Middle frontal gyrus (tissue), 1 donor: ENCODE results near the gene HOXD12.

Experiments used
- DNase-seq: peaks from one replicate; pipeline ENCODE4 v3.0.0-alpha.2; 2015; ENCODE audit warnings: low spot score; ENCODE audit errors: extremely low spot score

Gene HOXD12

DNA sequence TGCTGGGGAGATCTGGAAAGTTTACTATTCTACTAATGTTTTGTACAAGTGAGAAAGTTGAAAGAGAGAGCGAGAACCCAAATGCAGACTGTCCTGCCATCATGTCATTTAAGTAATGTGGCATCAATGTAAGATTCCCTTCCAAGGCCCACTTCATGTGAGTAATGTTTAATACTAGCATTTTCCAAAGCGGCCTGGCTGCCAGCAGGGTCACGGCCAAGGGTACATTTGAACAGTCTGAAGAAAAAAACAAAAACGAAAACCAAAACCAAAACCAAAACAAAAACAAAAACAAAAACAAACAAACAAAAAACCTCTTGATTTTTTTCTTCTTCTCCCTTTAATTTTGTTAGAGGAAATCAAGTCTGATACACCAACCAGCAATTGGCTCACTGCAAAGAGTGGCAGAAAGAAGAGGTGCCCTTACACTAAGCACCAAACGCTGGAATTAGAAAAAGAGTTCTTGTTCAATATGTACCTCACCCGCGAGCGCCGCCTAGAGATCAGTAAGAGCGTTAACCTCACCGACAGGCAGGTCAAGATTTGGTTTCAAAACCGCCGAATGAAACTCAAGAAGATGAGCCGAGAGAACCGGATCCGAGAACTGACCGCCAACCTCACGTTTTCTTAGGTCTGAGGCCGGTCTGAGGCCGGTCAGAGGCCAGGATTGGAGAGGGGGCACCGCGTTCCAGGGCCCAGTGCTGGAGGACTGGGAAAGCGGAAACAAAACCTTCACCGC is 19.2 kb downstream of the HOXD12 start:
- DNase-seq = no peak

- DNase-seq = no peak
Measured at GRCh38 chr2:176120364-176121189, 21.0 kb downstream of the HOXD12 start.

GRCh38 chr2:176121190-176122051 is 21.8 kb downstream of the HOXD12 start:
- DNase-seq = no peak

- DNase-seq = no peak
Measured at GRCh38 chr2:176122052-176122682, 22.6 kb downstream of the HOXD12 start.

DNA sequence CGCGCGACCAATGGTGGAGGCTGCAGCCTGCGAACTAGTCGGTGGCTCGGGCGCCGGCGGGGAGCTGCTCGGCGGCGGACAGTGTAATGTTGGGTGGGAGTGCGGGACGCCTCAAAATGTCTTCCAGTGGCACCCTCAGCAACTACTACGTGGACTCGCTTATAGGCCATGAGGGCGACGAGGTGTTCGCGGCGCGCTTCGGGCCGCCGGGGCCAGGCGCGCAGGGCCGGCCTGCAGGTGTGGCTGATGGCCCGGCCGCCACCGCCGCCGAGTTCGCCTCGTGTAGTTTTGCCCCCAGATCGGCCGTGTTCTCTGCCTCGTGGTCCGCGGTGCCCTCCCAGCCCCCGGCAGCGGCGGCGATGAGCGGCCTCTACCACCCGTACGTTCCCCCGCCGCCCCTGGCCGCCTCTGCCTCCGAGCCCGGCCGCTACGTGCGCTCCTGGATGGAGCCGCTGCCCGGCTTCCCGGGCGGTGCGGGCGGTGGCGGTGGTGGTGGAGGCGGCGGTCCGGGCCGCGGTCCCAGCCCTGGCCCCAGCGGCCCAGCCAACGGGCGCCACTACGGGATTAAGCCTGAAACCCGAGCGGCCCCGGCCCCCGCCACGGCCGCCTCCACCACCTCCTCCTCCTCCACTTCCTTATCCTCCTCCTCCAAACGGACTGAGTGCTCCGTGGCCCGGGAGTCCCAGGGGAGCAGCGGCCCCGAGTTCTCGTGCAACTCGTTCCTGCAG is 23.3 kb downstream of the HOXD12 start, which contains the start of gene HOXD9:
TSS of gene HOXD9 (plus strand) at position 37 of the 728 bp plus-strand sequence. CDS start at position 87, 50 bp downstream.
- no peak for DNase-seq

DNA sequence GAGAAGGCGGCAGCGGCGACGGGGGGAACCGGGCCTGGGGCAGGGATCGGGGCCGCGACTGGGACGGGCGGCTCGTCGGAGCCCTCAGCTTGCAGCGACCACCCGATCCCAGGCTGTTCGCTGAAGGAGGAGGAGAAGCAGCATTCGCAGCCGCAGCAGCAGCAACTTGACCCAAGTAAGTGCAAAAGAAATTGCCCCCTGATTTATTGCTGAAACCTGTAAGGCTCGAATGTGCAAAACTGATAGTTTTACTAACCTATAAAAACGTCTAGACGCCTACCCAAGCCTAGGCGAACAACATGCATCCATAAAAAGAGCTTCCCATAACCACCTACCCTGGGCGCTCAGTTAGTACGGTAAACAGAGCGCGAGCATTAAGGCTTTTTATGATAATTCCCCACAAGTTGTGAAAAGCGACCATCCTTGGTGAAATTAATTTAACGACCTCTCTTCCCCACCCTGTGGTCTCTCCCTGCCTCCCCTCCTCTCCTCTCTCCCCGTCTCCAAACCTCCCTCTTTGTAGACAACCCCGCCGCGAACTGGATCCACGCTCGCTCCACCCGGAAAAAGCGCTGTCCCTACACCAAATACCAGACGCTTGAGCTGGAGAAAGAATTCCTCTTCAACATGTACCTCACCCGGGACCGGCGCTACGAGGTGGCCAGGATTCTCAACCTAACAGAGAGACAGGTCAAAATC is 24.0 kb downstream of the HOXD12 start:
- DNase-seq = no peak

DNA sequence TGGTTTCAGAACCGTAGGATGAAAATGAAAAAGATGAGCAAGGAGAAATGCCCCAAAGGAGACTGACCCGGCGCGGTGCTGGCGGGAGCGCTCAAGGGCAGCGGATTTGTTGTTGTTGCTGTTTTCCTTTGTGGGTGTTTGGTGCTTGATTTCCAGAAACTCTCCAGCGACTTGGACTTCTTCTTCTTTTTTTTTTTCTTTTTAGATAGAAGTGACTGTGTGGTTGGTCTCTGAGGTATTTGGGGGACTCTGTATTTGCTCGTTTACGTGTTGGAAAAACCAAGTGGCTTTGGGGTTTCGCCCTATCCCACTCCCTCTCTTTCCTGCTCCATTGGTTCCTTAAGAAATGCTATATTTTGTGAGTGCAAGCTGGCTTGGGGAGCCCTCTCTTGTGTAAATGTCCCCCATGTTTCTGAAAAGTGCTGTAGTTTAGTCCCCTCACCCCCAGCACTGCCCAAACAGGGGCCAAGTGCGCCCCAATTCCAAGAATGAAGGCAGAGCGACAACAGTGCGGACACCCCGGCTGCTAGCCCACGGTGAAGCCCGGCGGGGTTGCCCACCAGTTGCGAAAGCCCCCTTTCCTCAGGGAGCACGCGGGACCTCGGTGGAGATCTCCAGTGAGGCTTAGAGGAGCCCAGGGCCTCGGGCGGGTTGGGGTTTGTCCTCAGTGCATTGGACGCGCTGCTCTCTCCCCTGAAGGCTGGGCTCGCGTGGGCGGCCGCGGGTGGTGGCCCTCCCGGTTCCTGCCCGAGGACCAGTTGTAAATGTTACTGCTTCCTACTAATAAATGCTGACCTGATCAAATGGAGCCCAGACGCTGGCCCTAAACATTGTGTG is 24.7 kb downstream of the HOXD12 start:
- DNase-seq = no peak

DNA sequence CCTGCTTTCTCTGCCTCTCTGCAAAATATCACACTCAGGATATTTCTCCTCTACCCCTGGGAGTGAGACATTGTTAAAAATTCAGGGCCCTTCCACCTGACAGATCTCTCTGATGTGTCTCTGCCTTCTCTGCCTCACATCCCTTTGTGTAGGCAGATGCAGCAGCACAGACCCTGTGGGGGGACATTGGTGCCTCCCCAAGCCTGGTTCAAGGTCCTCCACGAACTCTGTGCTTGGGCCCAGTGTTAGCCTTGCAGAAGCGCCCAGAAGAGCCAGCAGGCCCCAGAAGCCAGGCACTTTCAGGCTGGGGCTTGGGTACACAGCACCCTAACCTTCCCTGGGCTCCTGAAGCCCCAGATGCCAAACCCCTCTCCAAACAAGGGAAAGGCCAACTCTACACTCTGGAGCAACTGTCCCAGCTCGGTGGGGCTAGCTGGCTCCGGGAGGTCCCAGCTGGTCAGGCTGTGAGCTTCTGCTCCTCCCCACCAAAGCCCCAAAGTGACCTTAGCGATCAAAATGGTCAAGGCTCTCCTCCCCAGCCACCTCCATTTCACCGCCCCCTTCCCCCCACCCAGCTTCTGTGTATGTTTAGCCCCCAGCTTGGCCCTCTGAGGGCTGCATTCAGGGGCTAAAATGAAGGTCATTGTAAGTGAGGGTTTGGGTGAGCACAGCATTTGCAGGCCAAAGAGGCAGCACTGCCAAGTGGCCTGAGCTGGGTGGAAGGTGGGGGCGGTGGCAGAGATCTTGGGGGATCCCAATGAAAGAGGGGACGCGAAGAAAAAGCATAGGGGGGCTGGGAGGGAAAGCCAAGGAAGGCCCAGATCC is 25.6 kb downstream of the HOXD12 start:
- no peak for DNase-seq

DNA sequence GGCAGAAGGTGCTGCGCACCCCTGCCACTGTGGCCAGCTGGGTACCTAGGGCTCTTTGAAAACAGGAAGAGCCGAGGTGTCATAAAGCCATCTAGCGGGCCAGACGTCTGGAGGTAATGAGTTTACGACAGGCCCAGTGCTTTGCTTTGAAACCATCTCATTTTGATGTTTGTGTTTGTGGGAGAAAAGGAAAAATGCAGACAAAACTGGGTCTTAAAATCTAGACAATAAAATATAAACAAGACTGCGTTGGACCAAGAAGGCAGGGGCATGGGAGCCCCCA is 26.1 kb downstream of the HOXD12 start:
- no peak for DNase-seq

- DNase-seq = no peak
Measured at GRCh38 chr2:176126929-176127773, 27.6 kb downstream of the HOXD12 start.

DNA sequence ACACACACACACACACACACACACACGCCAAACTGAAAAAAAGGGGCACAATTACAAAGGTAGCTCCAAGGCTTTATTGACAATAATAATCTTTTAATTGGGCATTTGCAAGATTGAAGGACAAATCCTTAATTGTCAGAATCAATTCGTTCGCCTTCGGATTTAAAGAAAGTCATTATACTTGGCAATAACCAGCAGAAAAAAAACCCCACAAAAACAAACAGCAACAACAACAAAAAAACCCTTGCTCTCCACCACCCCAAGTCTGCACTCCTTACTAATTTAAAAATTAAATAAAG is 28.1 kb downstream of the HOXD12 start:
- DNase-seq = no peak

DNA sequence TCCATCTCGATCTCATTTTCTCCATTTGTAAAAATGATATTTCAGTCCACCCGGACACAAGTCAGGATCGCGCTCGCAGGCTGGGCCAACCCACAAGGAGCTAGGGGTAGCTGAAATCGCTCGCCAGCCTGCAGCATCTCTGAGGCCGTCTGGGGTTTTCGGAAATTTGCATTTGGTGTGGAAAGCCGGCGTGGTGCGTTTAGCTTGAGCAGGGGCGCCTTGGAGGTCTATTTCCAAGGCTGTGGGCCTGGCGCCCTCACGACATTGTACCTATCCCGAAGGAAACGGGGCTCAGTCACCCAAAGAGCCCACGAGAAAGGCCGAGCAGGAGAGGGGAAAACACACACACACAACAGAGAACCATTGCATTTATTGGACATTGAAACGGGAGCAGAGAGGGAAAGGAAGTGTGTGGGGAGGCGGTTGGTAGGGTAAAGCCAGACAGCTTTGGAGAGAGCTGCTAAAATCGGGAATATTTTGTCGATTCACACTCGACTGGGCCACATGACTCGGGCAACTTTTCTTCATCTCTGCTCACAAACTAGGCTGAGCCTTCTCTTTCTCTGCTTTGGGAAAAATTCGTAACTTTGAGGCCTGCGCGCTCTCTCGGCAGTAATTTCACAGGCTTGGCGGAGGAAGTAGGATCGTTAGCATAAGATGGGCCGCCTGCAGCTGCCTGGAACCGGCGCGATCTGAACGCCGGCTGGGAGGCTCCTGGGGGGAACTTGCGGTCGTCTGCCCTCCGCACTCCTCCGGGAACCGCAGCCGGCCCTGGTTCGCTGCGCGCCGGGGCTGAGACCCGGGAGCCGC is 28.8 kb downstream of the HOXD12 start:
- DNase-seq = no peak

DNA sequence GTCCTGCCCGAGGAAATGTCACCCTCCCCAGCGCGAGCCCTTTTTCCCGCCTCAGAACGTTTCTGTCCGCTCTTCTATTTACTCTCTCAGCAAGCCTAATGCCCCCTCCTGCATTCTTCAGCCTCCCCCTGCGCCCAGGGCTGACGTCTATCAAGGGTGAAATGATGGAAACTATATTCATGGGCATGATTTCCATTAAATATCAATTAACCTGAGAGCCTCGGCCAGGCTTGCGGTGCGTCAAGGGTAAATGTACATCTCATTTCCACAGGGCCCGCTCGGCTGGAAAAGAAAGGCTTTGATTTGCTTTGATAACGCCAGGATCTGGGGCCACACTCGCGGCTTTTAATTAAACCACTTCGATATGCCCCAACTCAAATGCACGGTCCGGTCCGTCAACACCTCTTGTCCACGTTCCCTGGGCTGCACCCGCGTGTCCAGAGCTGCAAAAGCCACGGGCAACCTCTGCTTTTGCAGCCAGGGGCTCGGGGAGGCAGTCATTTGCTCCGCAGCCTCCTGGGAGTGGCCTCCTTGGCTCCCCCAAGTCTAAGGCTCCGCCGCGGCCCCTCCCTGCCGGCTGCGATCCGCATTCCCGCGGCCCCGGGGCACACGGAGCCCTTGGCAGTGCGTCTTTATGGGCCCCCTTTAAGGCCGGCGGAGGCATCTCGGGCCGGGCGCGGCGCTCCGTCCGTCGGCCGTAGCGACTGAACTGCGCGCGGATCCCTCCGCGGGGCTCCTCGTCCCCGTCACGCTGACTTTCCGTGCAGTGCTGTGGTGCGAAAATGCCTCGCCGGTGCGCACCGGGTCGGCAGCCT is 29.6 kb downstream of the HOXD12 start, which contains the start of gene HOXD8:
TSS of gene HOXD8 (plus strand) at position 724 of the 815 bp plus-strand sequence. CDS start 662 bp downstream, outside the sequence.
- DNase-seq = no peak

GRCh38 chr2:176129813-176130146 is 30.2 kb downstream of the HOXD12 start:
- DNase-seq = no peak

GRCh38 chr2:176130147-176130956 is 30.8 kb downstream of the HOXD12 start:
- no peak for DNase-seq
